AG09309 (cell line): Measurements from ENCODE around the gene CEP290.
A peak's percentile ranks its signal among the peaks of the same experiment; 100 is the strongest.

Source experiments
- DNase-seq: peaks from one replicate; pipeline ENCODE4 v3.0.0-alpha.2; 2010; ENCODE audit warnings: low read depth
- H3K4me3 ChIP-seq: 2 replicates; pipeline ENCODE4 v1.5.1; 2011; ENCODE audit warnings: mild to moderate bottlenecking, low read depth, low read length, moderate library complexity; ENCODE audit not compliant: control insufficient read depth
- TF ChIP-seq, protein P1 (sequence below): IDR thresholded peaks from 2 replicates; pipeline ENCODE4 v1.5.1; 2011; ENCODE audit warnings: mild to moderate bottlenecking, low read depth, low read length, inconsistent platforms; ENCODE audit not compliant: insufficient read depth, control insufficient read depth; ENCODE audit errors: missing control alignments

The CEP290 gene

GRCh38 chr12:88057994-88058718, 83.7 kb downstream of the CEP290 start:
- no peak for DNase-seq
- TF ChIP-seq, protein P1, sequence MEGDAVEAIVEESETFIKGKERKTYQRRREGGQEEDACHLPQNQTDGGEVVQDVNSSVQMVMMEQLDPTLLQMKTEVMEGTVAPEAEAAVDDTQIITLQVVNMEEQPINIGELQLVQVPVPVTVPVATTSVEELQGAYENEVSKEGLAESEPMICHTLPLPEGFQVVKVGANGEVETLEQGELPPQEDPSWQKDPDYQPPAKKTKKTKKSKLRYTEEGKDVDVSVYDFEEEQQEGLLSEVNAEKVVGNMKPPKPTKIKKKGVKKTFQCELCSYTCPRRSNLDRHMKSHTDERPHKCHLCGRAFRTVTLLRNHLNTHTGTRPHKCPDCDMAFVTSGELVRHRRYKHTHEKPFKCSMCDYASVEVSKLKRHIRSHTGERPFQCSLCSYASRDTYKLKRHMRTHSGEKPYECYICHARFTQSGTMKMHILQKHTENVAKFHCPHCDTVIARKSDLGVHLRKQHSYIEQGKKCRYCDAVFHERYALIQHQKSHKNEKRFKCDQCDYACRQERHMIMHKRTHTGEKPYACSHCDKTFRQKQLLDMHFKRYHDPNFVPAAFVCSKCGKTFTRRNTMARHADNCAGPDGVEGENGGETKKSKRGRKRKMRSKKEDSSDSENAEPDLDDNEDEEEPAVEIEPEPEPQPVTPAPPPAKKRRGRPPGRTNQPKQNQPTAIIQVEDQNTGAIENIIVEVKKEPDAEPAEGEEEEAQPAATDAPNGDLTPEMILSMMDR = no peak
- H3K4me3 ChIP-seq = no peak overlapping the region

GRCh38 chr12:88056571-88056970, 85.3 kb downstream of the CEP290 start:
- TF ChIP-seq, protein P1 = no peak
- no peak overlapping the region for H3K4me3 ChIP-seq
- DNase-seq = no peak

- no peak overlapping the region for H3K4me3 ChIP-seq
- DNase-seq = no peak
- TF ChIP-seq, protein P1 = peak; percentile 62
Measured at GRCh38 chr12:88052686-88053085, 89.2 kb downstream of the CEP290 start.

DNA sequence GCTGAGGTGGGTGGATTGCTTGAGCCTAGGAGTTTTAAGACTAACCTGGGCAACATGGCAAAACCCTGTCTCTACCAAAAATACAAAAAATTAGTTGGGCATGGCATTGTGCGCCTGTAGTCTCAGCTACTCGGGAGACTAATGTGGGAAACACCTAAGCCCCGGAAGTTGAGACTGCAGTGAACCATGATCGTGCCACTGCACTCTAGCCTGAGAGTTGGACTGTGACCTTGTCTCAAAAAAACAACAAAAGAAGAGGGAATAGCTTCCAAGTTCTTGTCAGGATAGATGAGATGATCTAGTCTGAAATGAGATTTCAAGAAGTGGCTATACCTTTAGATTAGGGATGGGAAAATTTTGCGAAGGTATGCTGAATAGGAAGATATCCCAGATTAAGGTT, 97.9 kb downstream of the CEP290 start:
- no peak for DNase-seq
- TF ChIP-seq, protein P1 = no peak
- no peak overlapping the region for H3K4me3 ChIP-seq

GRCh38 chr12:88037770-88038169, 104.1 kb downstream of the CEP290 start:
- TF ChIP-seq, protein P1 = no peak
- H3K4me3 ChIP-seq = no peak overlapping the region

GRCh38 chr12:88036353-88036965, 105.4 kb downstream of the CEP290 start:
- DNase-seq = no peak
- TF ChIP-seq, protein P1 = no peak
- H3K4me3 ChIP-seq = peak overlapping the region; percentile 48

More at GRCh38 chr12:88037770-88038169, 104.1 kb downstream of the CEP290 start:
- DNase-seq = no peak
